ENCODE results near the gene GALNT9. TPM values are rescaled to one million over a fixed set of nuclear protein-coding genes. Genes with fewer than 3 reads are reported as not detected.

Gene GALNT9
- total RNA-seq, 1 donor from 2014 or later = not detected

GRCh38 chr12:132166093-132166492 is 163.3 kb downstream of the GALNT9 start:
- no peak for ATAC-seq

GRCh38 chr12:132165584-132165983 is 163.8 kb downstream of the GALNT9 start:
- ATAC-seq = no peak

DNA sequence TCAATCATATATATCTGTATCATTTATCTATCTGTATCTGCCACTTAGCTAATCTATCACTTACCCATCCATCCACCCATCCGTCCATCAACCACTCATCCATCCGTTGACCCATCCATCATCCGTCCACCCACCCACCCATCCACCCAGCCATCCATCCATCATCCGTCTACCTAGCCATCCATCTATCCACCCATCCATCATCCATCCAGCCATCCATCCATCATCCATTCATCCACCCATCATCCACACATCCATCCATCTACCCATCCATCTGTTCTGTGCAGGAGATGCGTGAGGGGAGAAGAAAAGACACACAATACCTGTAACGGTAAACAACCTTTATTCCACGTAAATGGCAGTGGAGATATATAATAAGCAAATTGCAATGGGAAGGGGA is 165.0 kb downstream of the GALNT9 start:
- ATAC-seq = no peak

DNA sequence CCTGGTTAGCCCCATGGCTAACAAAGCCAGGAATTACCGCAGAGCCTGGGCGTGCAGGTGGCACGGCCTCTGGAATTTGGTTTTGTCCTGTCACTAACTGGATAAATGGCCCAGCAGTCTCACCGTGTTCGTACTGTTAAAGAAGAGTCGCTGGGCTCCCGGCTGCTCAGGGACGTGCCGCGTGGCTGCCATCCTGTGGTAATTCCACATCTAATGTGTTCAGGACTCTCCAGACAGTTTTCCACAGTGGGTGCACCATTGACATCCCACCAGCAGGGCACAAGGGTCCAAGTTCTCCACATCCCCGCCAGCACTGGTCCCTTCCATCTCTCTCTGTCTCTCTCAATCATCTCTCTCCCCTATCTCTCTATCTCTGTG is 165.5 kb downstream of the GALNT9 start:
- ATAC-seq = no peak

- peak; percentile 9 for ATAC-seq
These were observed 166.1 kb downstream of the GALNT9 start for GRCh38 chr12:132163041-132163910.

DNA sequence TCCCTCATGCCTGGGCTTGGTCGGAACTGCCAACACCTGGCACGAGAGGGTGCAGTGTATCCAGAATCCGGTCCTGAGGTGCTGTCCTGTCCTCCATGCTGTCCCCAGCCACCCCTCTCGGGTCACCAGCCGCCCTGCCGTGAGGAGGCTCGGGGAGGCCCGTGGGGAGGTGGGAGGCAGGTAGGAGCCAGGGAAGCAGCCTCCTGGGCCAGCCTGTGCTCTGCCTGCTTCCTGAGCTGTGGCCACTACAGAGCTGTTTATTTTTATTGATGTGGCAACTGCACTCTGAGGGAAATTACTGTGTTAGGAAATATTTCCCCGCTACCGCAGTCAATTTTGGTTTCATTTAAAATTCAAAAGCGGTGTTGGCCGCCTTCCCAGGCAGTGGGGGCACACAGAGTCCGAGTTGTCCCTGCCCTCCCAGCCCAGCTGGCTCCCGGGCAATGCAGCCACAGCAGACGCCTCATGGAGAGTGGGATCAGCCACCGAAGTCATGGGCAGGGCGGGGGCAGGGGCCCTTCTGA is 166.8 kb downstream of the GALNT9 start:
- no peak for ATAC-seq

GRCh38 chr12:132161796-132162507 is 167.4 kb downstream of the GALNT9 start:
- ATAC-seq = no peak

GRCh38 chr12:132161036-132161781 is 168.2 kb downstream of the GALNT9 start:
- ATAC-seq = no peak

DNA sequence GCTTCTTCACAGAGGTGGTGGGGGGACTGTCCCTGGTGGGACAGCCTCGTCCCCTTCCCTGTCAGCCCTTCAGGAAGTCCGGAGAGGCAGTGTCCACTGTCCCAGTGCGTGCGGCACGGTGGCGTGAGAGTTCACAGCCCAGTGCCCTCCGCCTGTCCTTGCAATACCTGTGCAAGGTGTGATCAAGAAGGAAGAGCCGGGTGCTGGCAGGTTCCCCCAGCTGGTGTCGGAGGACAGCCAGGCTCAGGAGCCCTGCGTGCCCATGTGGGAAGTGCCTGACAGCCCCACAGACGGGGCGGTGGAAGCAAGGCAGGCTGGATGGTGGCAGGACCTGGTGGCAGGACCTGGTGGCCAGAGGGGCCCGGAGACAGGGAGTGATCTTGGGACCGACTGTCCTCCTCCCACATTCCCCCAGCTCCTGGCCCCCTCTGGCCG is 168.8 kb downstream of the GALNT9 start:
- ATAC-seq = no peak

DNA sequence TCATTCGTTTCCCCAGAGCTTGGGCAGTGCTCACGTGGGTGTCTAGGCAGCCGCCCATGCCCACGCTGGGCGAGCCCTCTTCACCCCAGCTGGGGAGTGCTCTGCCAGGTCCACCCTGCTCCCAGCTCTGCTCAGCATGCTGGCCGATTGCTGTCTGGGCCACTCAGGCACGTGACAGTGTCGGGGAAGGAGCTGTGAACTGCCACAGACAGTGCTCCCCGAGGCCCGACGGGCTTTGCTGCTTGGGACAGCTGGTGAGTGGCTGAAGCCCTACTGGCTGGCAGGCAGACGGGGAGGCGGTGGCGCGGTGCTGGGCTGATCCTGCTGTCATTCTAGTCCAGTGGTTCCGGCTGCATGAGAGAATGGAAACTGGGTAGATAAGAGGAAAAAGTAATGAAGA is 169.4 kb downstream of the GALNT9 start:
- no peak for ATAC-seq

DNA sequence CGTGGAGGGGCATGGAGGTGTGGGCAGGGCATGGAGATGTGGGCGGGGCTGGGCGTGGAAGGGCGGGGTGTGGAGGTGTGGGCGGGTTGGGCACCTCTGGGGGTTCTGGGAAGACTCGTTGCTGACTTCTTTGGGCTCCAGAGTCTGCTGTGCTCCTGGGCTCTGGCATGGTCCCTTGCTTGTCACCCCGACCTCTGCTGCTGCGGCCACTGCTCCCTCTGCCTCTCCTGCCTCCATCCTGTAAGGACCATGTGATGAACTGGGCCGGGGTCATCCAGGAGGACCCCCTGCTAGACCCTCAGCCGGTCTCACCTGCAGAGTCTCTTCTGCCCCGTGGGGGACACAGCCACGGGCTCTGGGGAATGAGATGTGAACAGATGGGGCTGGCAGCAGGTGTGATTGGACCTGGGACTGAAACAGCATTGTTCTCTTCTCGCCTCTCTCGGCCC is 169.8 kb downstream of the GALNT9 start:
- ATAC-seq = no peak

- peak; percentile 21 for ATAC-seq
These were observed 170.5 kb downstream of the GALNT9 start for GRCh38 chr12:132158677-132159554.

DNA sequence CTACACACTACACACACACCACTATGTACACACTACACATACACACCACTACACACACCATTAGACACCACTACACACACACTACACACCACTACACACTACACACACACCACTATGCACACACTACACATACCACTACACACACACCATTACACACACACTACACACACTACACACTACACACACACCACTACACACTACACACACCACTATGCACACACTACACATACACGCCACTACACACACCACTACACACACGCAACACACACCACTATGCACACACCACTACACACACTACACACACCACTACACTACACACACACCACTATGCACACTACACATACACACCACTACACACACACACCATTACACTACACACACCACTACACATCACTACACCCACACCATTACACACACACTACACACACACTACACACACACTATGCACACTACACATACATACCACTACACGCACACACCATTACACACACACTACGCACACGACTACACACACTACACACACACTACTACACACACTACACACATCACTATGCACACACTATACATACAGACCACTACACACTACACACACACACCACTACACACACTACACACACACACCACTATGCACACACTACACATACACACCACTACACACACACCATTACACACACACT is 171.5 kb downstream of the GALNT9 start:
- ATAC-seq = no peak

GRCh38 chr12:132156573-132157325 is 172.6 kb downstream of the GALNT9 start:
- no peak for ATAC-seq

DNA sequence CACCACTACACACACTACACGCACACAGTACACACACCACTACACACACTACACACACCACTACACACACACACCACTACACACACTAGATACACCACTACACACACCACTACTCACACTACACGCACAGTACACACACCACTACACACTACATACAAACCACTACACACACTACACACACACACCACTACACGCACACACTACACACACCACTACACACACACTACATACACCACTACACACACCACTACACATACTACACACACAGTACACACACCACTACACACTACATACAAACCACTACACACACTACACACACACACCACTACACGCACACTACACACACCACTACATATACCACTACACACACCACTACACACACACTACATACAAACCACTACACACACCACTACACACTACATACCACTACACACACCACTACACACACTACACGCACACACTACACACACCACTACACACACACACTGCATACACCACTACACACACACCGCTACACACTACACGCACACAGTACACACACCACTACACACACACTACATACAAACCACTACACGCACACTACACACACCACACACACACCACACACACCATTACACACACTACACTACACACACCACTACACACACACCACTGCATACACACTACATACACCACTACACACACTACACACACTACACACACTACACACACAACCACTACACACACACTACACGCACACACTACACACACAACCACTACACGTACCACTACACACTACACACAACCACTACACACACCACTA is 173.4 kb downstream of the GALNT9 start:
- no peak for ATAC-seq

GRCh38 chr12:132154941-132155770 is 174.2 kb downstream of the GALNT9 start:
- ATAC-seq = no peak

DNA sequence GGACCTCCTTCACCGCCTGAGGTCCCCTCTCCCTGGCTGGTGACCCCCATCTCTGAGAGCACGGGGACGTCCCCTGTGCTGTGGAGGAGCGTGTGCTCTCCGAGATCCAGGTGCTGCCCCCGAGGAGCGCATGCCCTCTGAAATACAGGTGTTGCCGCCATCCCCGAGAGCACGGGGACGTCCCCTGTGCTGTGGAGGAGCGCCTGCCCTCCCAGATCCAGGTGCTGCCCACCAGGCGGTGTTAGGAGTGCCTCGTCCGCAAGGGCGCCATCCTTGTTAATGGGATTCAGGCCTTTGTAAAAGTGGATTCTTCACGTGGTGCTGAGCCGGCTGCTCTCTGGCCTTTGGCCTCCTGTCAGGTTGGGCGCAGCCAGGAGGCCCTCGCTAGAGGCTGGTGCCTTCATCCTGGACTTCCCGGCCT is 175.0 kb downstream of the GALNT9 start:
- no peak for ATAC-seq

GRCh38 chr12:132153501-132154340 is 175.7 kb downstream of the GALNT9 start:
- ATAC-seq = peak; percentile 84

All from esophagus mucosa (tissue), 1 donor.